ENCODE measurements around the gene AMOTL1. TPM values are rescaled to one million over a fixed set of nuclear protein-coding genes. Genes with fewer than 3 reads are reported as not detected.
"Not testable (repeated sequence)": the region's sequence is repeated elsewhere in the genome, so short reads cannot be mapped to it uniquely, and the experiment has no call there.

Gene AMOTL1
- polyA plus RNA-seq, 1 donor from 2014 or later = 10.7 TPM

DNA sequence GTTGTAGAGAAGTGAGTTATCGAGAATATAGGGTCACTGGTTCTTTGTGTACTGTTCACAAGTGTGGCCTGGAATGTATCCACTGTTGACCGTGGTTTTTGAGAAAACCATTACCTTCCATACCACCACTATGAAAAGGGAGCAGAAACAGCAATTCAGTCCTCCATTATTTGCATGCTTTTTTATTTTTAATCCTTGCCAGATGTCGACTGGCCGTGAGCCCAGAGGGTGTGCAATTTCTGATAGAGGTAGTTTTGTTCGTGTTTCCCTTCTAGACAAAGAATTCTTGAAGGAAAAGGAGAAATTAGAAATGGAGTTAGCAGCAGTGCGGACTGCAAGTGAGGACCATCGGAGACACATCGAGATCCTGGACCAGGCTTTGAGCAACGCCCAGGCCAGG is 81.7 kb downstream of the AMOTL1 start:
- no peak overlapping the region for H3K27ac ChIP-seq (ENCODE audit: low read length)
- no peaks in the 10 kb centered on the region for H3K27me3 ChIP-seq (ENCODE audit: insufficient read depth, low read depth, low read length)
- no peak overlapping the region for H3K4me2 ChIP-seq (ENCODE audit: low read length)
- no peak overlapping the region for H2AFZ ChIP-seq (ENCODE audit: low read depth, low read length)
- H3K79me2 ChIP-seq (replicated peaks; ENCODE audit: insufficient read depth, low read length) = no peaks in the 10 kb centered on the region
- no peak overlapping the region for H3K9ac ChIP-seq (ENCODE audit: low read length)
- no peaks in the 10 kb centered on the region for H3F3A ChIP-seq (ENCODE audit: insufficient read depth, low read length, poor library complexity, severe bottlenecking)
- H4K20me1 ChIP-seq (ENCODE audit: insufficient read depth) = no peaks in the 10 kb centered on the region
- TF ChIP-seq POLR2AphosphoS5 (IDR thresholded peaks at IDR 0.05) = no peak
- TF ChIP-seq, protein P1, sequence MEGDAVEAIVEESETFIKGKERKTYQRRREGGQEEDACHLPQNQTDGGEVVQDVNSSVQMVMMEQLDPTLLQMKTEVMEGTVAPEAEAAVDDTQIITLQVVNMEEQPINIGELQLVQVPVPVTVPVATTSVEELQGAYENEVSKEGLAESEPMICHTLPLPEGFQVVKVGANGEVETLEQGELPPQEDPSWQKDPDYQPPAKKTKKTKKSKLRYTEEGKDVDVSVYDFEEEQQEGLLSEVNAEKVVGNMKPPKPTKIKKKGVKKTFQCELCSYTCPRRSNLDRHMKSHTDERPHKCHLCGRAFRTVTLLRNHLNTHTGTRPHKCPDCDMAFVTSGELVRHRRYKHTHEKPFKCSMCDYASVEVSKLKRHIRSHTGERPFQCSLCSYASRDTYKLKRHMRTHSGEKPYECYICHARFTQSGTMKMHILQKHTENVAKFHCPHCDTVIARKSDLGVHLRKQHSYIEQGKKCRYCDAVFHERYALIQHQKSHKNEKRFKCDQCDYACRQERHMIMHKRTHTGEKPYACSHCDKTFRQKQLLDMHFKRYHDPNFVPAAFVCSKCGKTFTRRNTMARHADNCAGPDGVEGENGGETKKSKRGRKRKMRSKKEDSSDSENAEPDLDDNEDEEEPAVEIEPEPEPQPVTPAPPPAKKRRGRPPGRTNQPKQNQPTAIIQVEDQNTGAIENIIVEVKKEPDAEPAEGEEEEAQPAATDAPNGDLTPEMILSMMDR (IDR thresholded peaks at IDR 0.05; ENCODE audit: poor library complexity, severe bottlenecking) = no peak
- no peak for TF ChIP-seq EP300 (conservative IDR thresholded peaks at IDR 0.05; ENCODE audit: poor library complexity, severe bottlenecking)
- TF ChIP-seq MXI1 (conservative IDR thresholded peaks at IDR 0.05; ENCODE audit: poor library complexity, severe bottlenecking) = no peak
- no peak for TF ChIP-seq TAF1 (IDR thresholded peaks at IDR 0.05; ENCODE audit: low read depth)
- TF ChIP-seq EZH2 (IDR thresholded peaks at IDR 0.05; ENCODE audit: borderline replicate concordance, insufficient read depth, low read length, poor library complexity, severe bottlenecking) = no peak
- TF ChIP-seq RAD21 (conservative IDR thresholded peaks at IDR 0.05) = no peak
- no peaks in the 10 kb centered on the region for H3K9me2 ChIP-seq (ENCODE audit: insufficient read depth, low read length)
- H3K9me3 ChIP-seq (ENCODE audit: low read length) = no peaks in the 10 kb centered on the region
- peaks cover 16% of the 10 kb centered on the region for H3K36me3 ChIP-seq (ENCODE audit: insufficient read depth, low read length)
- no peak overlapping the region for H3K4me3 ChIP-seq (ENCODE audit: low read length)

DNA sequence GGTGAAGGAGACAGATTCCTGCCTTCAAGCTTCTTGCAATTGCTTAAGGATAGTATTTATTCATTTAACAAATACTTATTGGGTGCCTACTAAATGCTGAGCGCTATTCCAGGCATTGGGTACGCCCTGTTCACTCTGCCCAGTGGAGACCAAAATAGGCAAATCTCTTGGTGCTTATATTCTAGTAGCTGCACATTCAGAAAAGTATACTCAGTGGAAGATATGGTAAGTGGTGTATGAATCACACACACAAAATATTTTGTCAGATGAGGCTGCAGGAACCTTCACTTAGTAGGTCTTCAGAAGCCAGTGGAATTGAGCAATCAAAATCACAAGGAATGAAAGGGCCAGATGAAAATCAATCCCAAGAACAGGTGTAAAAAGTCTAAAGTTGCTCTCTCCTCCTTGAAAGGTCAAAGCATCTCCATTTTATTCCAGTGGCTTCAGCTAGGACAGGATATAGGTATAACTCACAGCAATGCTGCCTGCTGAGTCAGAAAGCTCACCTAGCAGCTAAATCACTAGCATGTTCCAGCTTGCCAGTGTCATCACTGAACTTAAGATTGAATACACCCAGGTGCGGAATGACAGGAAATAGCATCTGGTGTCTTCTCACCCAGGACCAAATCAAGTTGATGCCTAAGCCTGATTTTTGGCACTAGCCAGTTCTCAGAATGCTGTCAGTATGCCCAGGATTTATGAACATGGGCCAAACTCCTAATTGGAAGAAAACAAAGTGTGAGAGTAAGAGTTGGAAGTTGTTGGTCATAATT is 83.9 kb downstream of the AMOTL1 start:
- Histone ChIP-seq H3K27me3 (ENCODE audit: insufficient read depth, low read depth, low read length) (no peaks in the 10 kb centered on the region), H3K4me3 (ENCODE audit: low read length) (no peak overlapping the region), H3K4me2 (ENCODE audit: low read length) (no peak overlapping the region), H2AFZ (ENCODE audit: low read depth, low read length) (no peak overlapping the region), H3K9me3 (ENCODE audit: low read length) (no peaks in the 10 kb centered on the region), H3K79me2 (replicated peaks; ENCODE audit: insufficient read depth, low read length) (no peaks in the 10 kb centered on the region), H3K9me2 (ENCODE audit: insufficient read depth, low read length) (no peaks in the 10 kb centered on the region), H3K9ac (ENCODE audit: low read length) (no peak overlapping the region), H3K36me3 (ENCODE audit: insufficient read depth, low read length) (peaks cover 12% of the 10 kb centered on the region), H3K27ac (ENCODE audit: low read length) (no peak overlapping the region), H3F3A (ENCODE audit: insufficient read depth, low read length, poor library complexity, severe bottlenecking) (no peaks in the 10 kb centered on the region), H4K20me1 (ENCODE audit: insufficient read depth) (no peaks in the 10 kb centered on the region)
- no peak for TF ChIP-seq EP300 (conservative IDR thresholded peaks at IDR 0.05; ENCODE audit: poor library complexity, severe bottlenecking)
- TF ChIP-seq, protein P2, sequence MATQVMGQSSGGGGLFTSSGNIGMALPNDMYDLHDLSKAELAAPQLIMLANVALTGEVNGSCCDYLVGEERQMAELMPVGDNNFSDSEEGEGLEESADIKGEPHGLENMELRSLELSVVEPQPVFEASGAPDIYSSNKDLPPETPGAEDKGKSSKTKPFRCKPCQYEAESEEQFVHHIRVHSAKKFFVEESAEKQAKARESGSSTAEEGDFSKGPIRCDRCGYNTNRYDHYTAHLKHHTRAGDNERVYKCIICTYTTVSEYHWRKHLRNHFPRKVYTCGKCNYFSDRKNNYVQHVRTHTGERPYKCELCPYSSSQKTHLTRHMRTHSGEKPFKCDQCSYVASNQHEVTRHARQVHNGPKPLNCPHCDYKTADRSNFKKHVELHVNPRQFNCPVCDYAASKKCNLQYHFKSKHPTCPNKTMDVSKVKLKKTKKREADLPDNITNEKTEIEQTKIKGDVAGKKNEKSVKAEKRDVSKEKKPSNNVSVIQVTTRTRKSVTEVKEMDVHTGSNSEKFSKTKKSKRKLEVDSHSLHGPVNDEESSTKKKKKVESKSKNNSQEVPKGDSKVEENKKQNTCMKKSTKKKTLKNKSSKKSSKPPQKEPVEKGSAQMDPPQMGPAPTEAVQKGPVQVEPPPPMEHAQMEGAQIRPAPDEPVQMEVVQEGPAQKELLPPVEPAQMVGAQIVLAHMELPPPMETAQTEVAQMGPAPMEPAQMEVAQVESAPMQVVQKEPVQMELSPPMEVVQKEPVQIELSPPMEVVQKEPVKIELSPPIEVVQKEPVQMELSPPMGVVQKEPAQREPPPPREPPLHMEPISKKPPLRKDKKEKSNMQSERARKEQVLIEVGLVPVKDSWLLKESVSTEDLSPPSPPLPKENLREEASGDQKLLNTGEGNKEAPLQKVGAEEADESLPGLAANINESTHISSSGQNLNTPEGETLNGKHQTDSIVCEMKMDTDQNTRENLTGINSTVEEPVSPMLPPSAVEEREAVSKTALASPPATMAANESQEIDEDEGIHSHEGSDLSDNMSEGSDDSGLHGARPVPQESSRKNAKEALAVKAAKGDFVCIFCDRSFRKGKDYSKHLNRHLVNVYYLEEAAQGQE (IDR thresholded peaks at IDR 0.05; ENCODE audit: borderline replicate concordance) = no peak
- TF ChIP-seq MXI1 (conservative IDR thresholded peaks at IDR 0.05; ENCODE audit: poor library complexity, severe bottlenecking) = no peak
- TF ChIP-seq TAF1 (IDR thresholded peaks at IDR 0.05; ENCODE audit: low read depth) = no peak
- TF ChIP-seq, protein P1 (IDR thresholded peaks at IDR 0.05; ENCODE audit: poor library complexity, severe bottlenecking) = no peak
- no peak for TF ChIP-seq POLR2AphosphoS5 (IDR thresholded peaks at IDR 0.05)
- TF ChIP-seq EZH2 (IDR thresholded peaks at IDR 0.05; ENCODE audit: borderline replicate concordance, insufficient read depth, low read length, poor library complexity, severe bottlenecking) = no peak
- no peak for TF ChIP-seq SMC3 (conservative IDR thresholded peaks at IDR 0.05; ENCODE audit: poor library complexity)

DNA sequence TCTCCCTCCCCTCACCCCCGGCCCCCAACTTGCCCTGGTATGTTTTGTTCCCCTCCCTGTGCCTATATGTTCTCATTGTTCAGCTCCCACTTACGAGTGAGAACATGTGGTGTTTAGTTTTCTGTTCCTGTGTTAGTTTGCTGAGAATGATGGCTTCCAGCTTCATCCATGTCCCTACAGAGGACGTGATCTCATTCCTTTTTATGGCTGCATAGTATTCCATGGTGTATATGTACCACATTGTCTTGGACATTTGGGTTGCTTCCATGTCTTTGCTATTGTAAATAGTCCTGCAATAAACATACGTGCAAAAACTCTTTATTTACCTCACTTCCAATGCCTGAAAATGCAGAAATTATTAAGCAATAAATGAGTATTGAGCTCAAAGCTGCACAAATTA is 85.1 kb downstream of the AMOTL1 start:
- H3K36me3 ChIP-seq (ENCODE audit: insufficient read depth, low read length) = peaks cover 12% of the 10 kb centered on the region
- not testable (repeated sequence) for H3K9me2 ChIP-seq (ENCODE audit: insufficient read depth, low read length); H3K4me3 ChIP-seq (ENCODE audit: low read length); H3K27ac ChIP-seq (ENCODE audit: low read length); H3F3A ChIP-seq (ENCODE audit: insufficient read depth, low read length, poor library complexity, severe bottlenecking); H2AFZ ChIP-seq (ENCODE audit: low read depth, low read length); H3K4me2 ChIP-seq (ENCODE audit: low read length); H3K79me2 ChIP-seq (replicated peaks; ENCODE audit: insufficient read depth, low read length); H4K20me1 ChIP-seq (ENCODE audit: insufficient read depth); H3K27me3 ChIP-seq (ENCODE audit: insufficient read depth, low read depth, low read length); H3K9ac ChIP-seq (ENCODE audit: low read length); H3K9me3 ChIP-seq (ENCODE audit: low read length)
